Aorta (tissue), 5 donors: Measurements from ENCODE around the gene MPZ. TPM values are rescaled to one million over a fixed set of nuclear protein-coding genes. Genes with fewer than 3 reads are reported as not detected.
"Not testable (repeated sequence)": the region's sequence is repeated elsewhere in the genome, so short reads cannot be mapped to it uniquely, and the experiment has no call there.

ENCODE experiments used
- ATAC-seq: fragments of 200-7000 bp; cut with Tn5 transposase; one replicate; pipeline ENCODE4 v1.9.1; 2022; ENCODE audit warnings: moderate library complexity; ENCODE audit not compliant: low FRiP score
- DNase-seq, 2 donors: peaks; one replicate each; pipeline ENCODE4 v3.0.0-alpha.2; 2020
- H3K27ac ChIP-seq, 2 donors: one replicate each; pipeline ENCODE4 v1.5.1; 2013; ENCODE audit warnings: low read length in 2 of 2, mild to moderate bottlenecking in 2 of 2, moderate library complexity in 2 of 2, control low read depth in 1 of 2, inconsistent platforms in 1 of 2, low read depth in 1 of 2
- H3K27me3 ChIP-seq, 2 donors: one replicate each; pipeline ENCODE4 v1.6.1; 2013; ENCODE audit warnings: control low read depth in 1 of 2, low read length in 1 of 2, mild to moderate bottlenecking in 1 of 2, moderate library complexity in 1 of 2; ENCODE audit not compliant: insufficient read depth in 2 of 2, control insufficient read depth in 1 of 2
- H3K36me3 ChIP-seq, 2 donors: one replicate each; pipeline ENCODE4 v1.6.1; 2013; ENCODE audit warnings: control low read depth in 1 of 2, low read length in 1 of 2, mild to moderate bottlenecking in 1 of 2; ENCODE audit not compliant: insufficient read depth in 2 of 2, control insufficient read depth in 1 of 2
- H3K4me1 ChIP-seq, 2 donors: one replicate each; pipeline ENCODE4 v1.6.1; 2013; ENCODE audit warnings: low read length in 2 of 2, control low read depth in 1 of 2, mild to moderate bottlenecking in 1 of 2, moderate library complexity in 1 of 2; ENCODE audit not compliant: insufficient read depth in 2 of 2, control insufficient read depth in 1 of 2
- H3K4me3 ChIP-seq, 2 donors: one replicate each; pipeline ENCODE4 v1.5.1; 2013; ENCODE audit warnings: low read length in 2 of 2, control low read depth in 1 of 2, mild to moderate bottlenecking in 1 of 2
- H3K9me3 ChIP-seq: one replicate; pipeline ENCODE4 v1.6.1; 2013; ENCODE audit warnings: mild to moderate bottlenecking, low read length; ENCODE audit not compliant: control insufficient read depth
- WGBS, 2 donors: extraction: QIAGEN DNeasy Blood & Tissue Kit; methylation state at CpG; one replicate each; pipeline ENCODE4 v1.1.7; 2013; 5-methylcytosine and 5-hydroxymethylcytosine counted together
- intact Hi-C, 2 donors: fragments of 100-400 bp; cut with DNase I; formaldehyde crosslinking; loops; one replicate each; pipeline versions ENCODE4 v1.14.2 to v1.15.0; 2022
- polyA plus RNA-seq, 2 donors: library from polyadenylated mRNA; stranded (reverse); fragments of 200-250 nt; gene quantifications; one replicate each; pipeline ENCODE4 v1.2.3, GENCODE V29; 2013
- total RNA-seq, 2 donors: library from RNA; stranded (reverse); fragmentation: NEBNext Ultra II Directional; extraction: Animal tissue kit (Norgen Biotek cat#: 25700); gene quantifications; one replicate each; pipeline ENCODE4 v1.2.1, GENCODE V29; 2021
- donor health status: healthy with polysubstance abuse.
- donor health status: Bipolar disorder and iron deficiency.
- donor health status: DM: no; HTN: no; CAD: no.
- donor health status: DM: no; HTN: no; CAD: no.
- donor health status: DM: yes; HTN: yes; CAD: no.

Gene MPZ
- total and polyA plus RNA-seq, 4 donors: 1.5 to 19.4 (median 11.2) TPM; not detected in 1

- Histone ChIP-seq H3K4me1 (no peaks in the 10 kb centered on the region), H3K36me3 (no peaks in the 10 kb centered on the region), H3K27me3 (peaks cover 0 to 2% of the 10 kb centered on the region in 2 donors), H3K4me3 (no peak overlapping the region), H3K9me3 (no peaks in the 10 kb centered on the region), H3K27ac (no peak overlapping the region)
- WGBS, 2 donors: 61 to 73% methylated on average over 5 of the region's 5 CpGs
- intact Hi-C loops: no loop called here
- ATAC-seq: no peak
- no peak for DNase-seq
Measured at GRCh38 chr1:161265305-161265704, 44.5 kb downstream of the MPZ start.

- no peak overlapping the region for H3K4me3 ChIP-seq
- no peaks in the 10 kb centered on the region for H3K36me3 ChIP-seq
- H3K4me1 ChIP-seq: no peaks in the 10 kb centered on the region
- no peak overlapping the region for H3K27ac ChIP-seq
- H3K27me3 ChIP-seq: peaks cover 0 to 5% of the 10 kb centered on the region in 2 donors
- ATAC-seq (no peak), DNase-seq (no peak)
- peaks cover 7% of the 10 kb centered on the region for H3K9me3 ChIP-seq
- intact Hi-C loops: no loop called here
- 54 to 61% methylated on average over 12 of the region's 12 CpGs for WGBS, 2 donors
Measured at GRCh38 chr1:161261261-161262235, 48.2 kb downstream of the MPZ start.

- no peaks in the 10 kb centered on the region for H3K36me3 ChIP-seq
- H3K27ac ChIP-seq: no peak overlapping the region
- ATAC-seq (no peak), DNase-seq (no peak)
- intact Hi-C loops: no loop called here
- WGBS, 2 donors: 30% methylated on average over 9 of the region's 9 CpGs
- H3K9me3 ChIP-seq: peaks cover 7% of the 10 kb centered on the region
- H3K4me1 ChIP-seq: no peaks in the 10 kb centered on the region
- H3K4me3 ChIP-seq: no peak overlapping the region
- peaks cover 0 to 5% of the 10 kb centered on the region in 2 donors for H3K27me3 ChIP-seq
Measured at GRCh38 chr1:161260376-161261260, 49.1 kb downstream of the MPZ start.

GRCh38 chr1:161259765-161260164 lies 50.0 kb downstream of the MPZ start:
- Histone ChIP-seq H3K4me1 (no peaks in the 10 kb centered on the region), H3K27me3 (peaks cover 0 to 5% of the 10 kb centered on the region in 2 donors), H3K9me3 (peaks cover 7% of the 10 kb centered on the region), H3K4me3 (no peak overlapping the region), H3K36me3 (no peaks in the 10 kb centered on the region), H3K27ac (no peak overlapping the region)
- no peak for ATAC-seq
- DNase-seq: no peak
- 68 to 71% methylated on average over 1 of the region's 1 CpG for WGBS, 2 donors
- intact Hi-C loops: no loop called here

- ATAC-seq: no peak
- Histone ChIP-seq H3K27me3 (peaks cover 0 to 5% of the 10 kb centered on the region in 2 donors), H3K4me3 (no peak overlapping the region), H3K4me1 (no peaks in the 10 kb centered on the region), H3K27ac (no peak overlapping the region), H3K9me3 (peaks cover 7% of the 10 kb centered on the region), H3K36me3 (no peaks in the 10 kb centered on the region)
- no peak for DNase-seq
- WGBS, 2 donors: 34 to 38% methylated on average over 6 of the region's 6 CpGs
- intact Hi-C loops: no loop called here
Measured at GRCh38 chr1:161259345-161259702, 50.4 kb downstream of the MPZ start.

GRCh38 chr1:161258439-161259344 lies 51.1 kb downstream of the MPZ start, which contains the start of gene PCP4L1:
PCP4L1 (plus strand) TSS chr1:161258745; CDS start chr1:161258975, 230 bp downstream.
- ATAC-seq (peak; percentile 60), DNase-seq (peak in 1 of 2 donors; percentile 55)
- H3K9me3 ChIP-seq: peaks cover 7% of the 10 kb centered on the region
- H3K4me1 ChIP-seq: no peaks in the 10 kb centered on the region
- H3K36me3 ChIP-seq: no peaks in the 10 kb centered on the region
- H3K27ac ChIP-seq: no peak within 1 kb of the TSS
- peaks cover 0 to 5% of the 10 kb centered on the region in 2 donors for H3K27me3 ChIP-seq
- H3K4me3 ChIP-seq: peak within 1 kb of the TSS; percentile 28 to 36
- intact Hi-C loops: no loop called here
- 2% methylated on average over 48 to 62 of the region's 62 CpGs for WGBS, 2 donors

- H3K27ac ChIP-seq, H3K4me3 ChIP-seq, H3K36me3 ChIP-seq, intact Hi-C loops, DNase-seq, ATAC-seq, H3K9me3 ChIP-seq, H3K4me1 ChIP-seq, H3K27me3 ChIP-seq: not testable (repeated sequence)
- 94 to 95% methylated on average over 5 of the region's 5 CpGs for WGBS, 2 donors
Measured at GRCh38 chr1:161257109-161257508, 52.7 kb downstream of the MPZ start.
